GM20000 (cell line): ENCODE results near the gene ITLN2.
"Not testable (repeated sequence)": the region's sequence is repeated elsewhere in the genome, so short reads cannot be mapped to it uniquely, and the experiment has no call there.

Experiments used
- DNase-seq: peaks from one replicate; pipeline ENCODE4 v3.0.0; 2012; ENCODE audit warnings: low spot score
- CTCF ChIP-seq: IDR thresholded peaks from 2 replicates; pipeline ENCODE4 v1.5.1; 2012; ENCODE audit warnings: mild to moderate bottlenecking, control low read depth; ENCODE audit errors: extremely low read depth, missing control alignments

ITLN2 gene

GRCh38 chr1:160952129-160952510 lies 2.5 kb downstream of the ITLN2 start:
- no peak for DNase-seq
- no peak for TF ChIP-seq CTCF

GRCh38 chr1:160951443-160952128 lies 3.0 kb downstream of the ITLN2 start:
- DNase-seq: peak; percentile 81
- TF ChIP-seq CTCF: peak; percentile 80

GRCh38 chr1:160950657-160951056 lies 4.0 kb downstream of the ITLN2 start:
- DNase-seq: no peak

GRCh38 chr1:160949881-160950280 lies 4.7 kb downstream of the ITLN2 start:
- no peak for DNase-seq
- TF ChIP-seq CTCF: no peak

More at GRCh38 chr1:160950657-160951056, 4.0 kb downstream of the ITLN2 start:
- no peak for TF ChIP-seq CTCF

GRCh38 chr1:160949216-160949880 lies 5.3 kb downstream of the ITLN2 start:
- not testable (repeated sequence) for DNase-seq

GRCh38 chr1:160947174-160947759 lies 7.3 kb downstream of the ITLN2 start:
- DNase-seq: not testable (repeated sequence)

- DNase-seq: not testable (repeated sequence)
Observed at GRCh38 chr1:160945881-160946280, 8.7 kb downstream of the ITLN2 start.

- no peak for DNase-seq
- no peak for TF ChIP-seq CTCF
Observed at GRCh38 chr1:160945079-160945478, 9.5 kb downstream of the ITLN2 start.

- DNase-seq: no peak
- no peak for TF ChIP-seq CTCF
Observed at GRCh38 chr1:160942926-160943325, 11.7 kb downstream of the ITLN2 start.

GRCh38 chr1:160936666-160937065 lies 17.9 kb downstream of the ITLN2 start:
- not testable (repeated sequence) for DNase-seq
